ENCODE results near the gene SULT1C2.
"Not testable (repeated sequence)": the region's sequence is repeated elsewhere in the genome, so short reads cannot be mapped to it uniquely, and the experiment has no call there.

Gene SULT1C2
- 0 to 0.20 reads per million in 2 donors for total RNA-seq

GRCh38 chr2:108288534-108289106, at the start of gene SULT1C2:
Gene SULT1C2 (plus strand): TSS chr2:108288895. CDS start chr2:108293668, 4,773 bp downstream.
- no peak for DNase-seq

- DNase-seq = no peak
Measured at GRCh38 chr2:108239786-108240185, 48.9 kb upstream of the SULT1C2 start, which contains the start of gene SULT1C3. Gene SULT1C3 (plus strand): TSS chr2:108239968. CDS start chr2:108247195, 7,227 bp downstream.

DNA sequence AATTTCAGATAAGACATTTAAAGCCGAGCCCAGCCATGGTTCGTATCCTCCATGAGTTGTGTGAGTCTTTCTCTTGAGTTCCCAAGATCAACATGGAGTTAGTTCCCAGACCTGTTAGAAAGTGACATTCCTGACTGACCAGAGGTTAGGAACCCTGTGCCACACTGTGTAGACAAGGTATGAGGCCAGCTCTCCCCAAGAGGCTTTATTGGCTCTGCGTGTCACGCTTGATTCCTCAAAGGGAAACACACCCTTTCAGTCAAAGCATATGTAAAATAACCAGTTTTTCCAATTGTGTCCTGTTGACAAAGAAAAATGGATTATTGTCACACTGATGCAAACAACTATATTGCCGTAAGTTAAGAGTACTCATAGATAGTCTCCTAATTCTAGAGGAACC, 47.7 kb upstream of the SULT1C2 start:
- no peak for DNase-seq

GRCh38 chr2:108243566-108243965, 45.1 kb upstream of the SULT1C2 start:
- no peak for DNase-seq

GRCh38 chr2:108244667-108245414, 43.9 kb upstream of the SULT1C2 start:
- DNase-seq = no peak

- no peak for DNase-seq
Measured at GRCh38 chr2:108253106-108253505, 35.6 kb upstream of the SULT1C2 start.

DNA sequence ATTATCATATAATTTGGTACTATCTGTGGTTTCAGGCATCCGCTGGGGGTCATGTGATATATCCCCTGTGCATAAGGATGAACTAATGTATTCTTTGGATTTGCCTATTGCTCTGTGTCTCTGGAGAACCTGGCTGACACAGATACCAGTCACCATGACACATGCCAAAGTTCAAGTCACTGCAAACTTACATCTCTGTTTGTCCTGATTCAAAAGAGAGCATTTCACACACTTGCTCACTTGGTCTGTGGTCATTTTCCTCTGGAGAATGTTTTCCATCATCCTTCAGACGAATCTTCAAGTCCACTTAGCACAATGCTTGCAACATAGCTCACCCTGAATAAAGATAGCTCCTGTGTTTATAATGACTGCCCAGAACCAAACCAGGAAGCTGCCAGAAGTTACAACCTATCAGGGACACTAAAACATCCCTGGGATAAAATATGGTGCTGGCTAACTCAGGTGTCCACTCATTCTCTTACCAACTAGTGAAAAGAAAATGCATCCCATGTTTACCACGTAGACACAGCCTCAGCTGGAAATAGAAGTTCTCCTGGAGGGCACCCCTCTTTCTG, 30.9 kb upstream of the SULT1C2 start:
- DNase-seq = no peak

DNA sequence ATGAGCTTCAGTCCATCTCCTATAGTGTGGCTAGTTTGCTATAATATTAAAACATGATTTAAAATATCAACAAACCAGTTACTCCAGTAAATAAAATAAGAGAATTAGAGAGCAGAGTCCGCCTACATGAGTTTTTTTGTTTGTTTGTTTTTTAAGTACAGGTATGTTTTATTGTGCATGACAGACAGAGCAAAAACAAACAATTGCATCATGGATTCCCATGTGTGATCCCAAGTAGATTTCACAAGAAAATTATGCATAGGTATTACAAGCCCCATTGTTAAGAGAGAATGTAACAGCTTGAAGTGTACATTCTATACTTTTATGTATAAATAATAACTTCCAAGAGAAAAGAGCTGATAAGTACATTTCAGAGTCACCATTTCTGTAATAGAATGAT, 27.9 kb upstream of the SULT1C2 start:
- DNase-seq = no peak

DNA sequence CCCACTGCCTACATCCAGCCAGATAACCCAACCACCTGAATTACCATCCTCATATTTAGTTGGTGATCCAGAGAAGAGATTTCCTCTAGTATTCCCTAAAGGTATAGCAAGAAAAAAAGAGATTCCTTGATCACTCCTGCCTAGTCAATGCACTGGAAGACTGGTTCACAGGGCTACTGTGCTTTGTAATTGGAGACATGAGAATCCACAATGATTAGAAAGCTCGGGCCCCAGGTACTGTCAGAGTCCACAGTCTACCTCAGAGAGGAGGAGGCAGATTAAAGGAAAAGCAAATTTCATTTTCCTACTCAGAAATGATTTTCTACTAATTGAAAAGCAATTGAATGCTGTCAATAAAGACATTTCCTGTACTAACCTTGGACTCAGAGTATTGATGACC, 26.7 kb upstream of the SULT1C2 start:
- DNase-seq = no peak

DNA sequence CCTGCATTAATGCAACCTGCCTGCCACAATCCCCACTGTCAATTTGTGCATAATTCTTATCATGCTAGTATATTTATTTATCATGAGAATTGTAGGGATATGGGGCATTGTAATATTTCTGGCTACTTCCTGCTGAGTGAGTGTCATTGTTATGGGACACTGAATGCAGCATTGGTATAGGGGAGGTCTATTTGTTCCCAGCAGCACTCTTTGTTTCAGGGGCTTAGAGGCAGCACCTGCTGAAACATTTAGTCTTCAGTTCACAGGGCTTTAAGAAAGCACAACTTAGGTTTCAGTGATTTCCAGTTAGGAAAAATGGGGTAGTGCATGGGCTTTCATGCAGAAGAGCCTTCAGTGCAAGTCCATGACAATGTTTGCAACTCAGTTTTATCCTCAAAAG, 25.3 kb upstream of the SULT1C2 start:
- DNase-seq = no peak

- DNase-seq = no peak
Measured at GRCh38 chr2:108266218-108266617, 22.5 kb upstream of the SULT1C2 start.

- no peak for DNase-seq
Measured at GRCh38 chr2:108267101-108267500, 21.6 kb upstream of the SULT1C2 start.

DNA sequence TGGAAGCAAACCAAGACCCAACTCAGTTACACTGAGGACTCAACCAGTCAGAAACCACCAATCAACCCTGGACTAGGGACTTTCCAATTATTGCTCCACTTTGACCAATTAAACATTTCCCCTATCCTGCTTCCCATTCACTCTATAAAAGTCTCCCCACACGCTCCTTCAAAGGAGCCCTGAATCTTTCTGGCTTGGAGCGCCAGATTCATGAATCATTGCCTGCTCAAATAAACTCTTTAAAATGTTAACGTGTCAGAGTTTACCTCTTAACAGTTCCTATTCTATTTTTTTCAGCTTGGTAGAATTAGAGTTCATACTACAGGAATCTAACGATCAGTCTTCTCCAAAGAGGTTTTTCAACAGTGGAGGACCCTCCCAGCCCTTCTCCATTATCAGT, 20.7 kb upstream of the SULT1C2 start:
- DNase-seq = no peak

- DNase-seq = no peak
Measured at GRCh38 chr2:108270346-108270745, 18.3 kb upstream of the SULT1C2 start.

GRCh38 chr2:108270768-108271506, 17.8 kb upstream of the SULT1C2 start:
- DNase-seq = no peak

- DNase-seq = no peak
Measured at GRCh38 chr2:108271691-108272253, 16.9 kb upstream of the SULT1C2 start.

- no peak for DNase-seq
Measured at GRCh38 chr2:108278631-108279030, 10.1 kb upstream of the SULT1C2 start.

GRCh38 chr2:108279468-108279867, 9.2 kb upstream of the SULT1C2 start:
- no peak for DNase-seq

DNA sequence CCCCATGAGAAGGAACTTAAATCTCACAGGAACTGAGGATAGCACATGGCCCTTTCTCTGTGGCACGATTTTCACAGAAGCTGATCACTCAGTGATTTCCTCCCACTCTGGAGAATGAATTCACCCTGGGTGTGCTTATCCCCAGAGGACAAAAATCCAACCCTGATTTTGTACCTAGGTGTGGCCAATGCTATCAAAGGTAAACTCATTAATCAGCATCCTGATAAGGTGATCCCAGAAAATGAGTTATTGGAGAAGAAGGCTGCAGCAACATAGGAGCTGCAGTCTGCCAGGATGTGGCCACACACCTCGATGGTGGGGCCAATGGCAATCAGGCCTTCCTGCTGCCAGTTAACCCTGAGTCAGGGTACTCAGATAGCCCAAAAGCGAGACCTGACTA, 8.2 kb upstream of the SULT1C2 start:
- no peak for DNase-seq

DNA sequence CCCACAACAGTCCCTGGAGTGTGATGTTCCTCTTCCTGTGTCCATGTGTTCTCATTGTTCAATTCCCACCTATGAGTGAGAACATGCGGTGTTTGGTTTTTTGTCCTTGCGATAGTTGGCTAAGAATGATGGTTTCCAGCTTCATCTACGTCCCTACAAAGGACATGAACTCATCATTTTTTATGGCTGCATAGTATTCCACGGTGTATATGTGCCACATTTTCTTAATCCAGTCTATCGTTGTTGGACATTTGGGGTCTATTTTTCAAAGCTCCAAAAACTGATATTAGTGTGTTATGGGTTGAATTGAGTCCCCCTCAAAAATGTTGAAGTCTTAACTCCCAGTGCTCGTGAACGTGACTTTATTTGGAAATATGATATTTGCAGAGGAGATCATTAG, 4.1 kb upstream of the SULT1C2 start:
- DNase-seq = not testable (repeated sequence)

DNA sequence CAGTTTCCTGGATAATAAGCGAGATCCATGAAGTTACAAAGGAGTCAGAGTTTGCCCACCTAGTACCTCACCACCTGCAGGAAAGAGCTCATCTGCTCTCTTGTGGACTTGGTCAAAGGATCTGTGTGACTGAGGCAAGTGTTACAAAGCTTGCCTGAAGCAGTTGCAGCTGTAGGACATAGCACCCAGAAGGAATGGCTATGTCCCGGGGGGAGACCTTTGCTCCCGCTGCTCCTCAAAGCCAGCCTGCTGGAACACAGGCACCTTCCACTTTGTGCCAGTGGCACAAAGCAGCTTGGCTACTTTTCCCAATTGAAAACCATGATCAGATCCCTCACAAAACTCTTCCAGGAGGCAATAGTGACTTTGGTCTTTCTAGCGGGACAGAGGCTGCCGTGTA, 3.1 kb upstream of the SULT1C2 start:
- no peak for DNase-seq

DNA sequence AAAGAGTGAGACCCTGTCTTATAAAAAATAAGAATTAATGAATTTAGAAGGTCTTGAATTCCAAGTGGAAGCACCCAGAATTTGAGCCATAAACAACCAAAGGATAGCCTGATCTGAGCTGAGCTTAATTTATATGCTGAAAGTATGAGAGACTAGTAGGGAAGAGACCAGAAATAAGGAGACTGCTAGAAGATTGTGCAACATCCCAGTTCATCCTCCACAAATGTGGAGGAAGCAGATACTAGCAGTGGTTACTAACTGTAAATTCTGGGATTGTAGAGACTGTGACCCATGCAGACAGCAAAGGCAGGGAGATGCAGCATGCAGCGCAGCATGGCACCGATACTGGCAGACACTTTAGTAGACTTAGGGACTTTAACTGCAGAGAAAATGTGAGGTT, 1.5 kb upstream of the SULT1C2 start:
- DNase-seq = no peak

DNA sequence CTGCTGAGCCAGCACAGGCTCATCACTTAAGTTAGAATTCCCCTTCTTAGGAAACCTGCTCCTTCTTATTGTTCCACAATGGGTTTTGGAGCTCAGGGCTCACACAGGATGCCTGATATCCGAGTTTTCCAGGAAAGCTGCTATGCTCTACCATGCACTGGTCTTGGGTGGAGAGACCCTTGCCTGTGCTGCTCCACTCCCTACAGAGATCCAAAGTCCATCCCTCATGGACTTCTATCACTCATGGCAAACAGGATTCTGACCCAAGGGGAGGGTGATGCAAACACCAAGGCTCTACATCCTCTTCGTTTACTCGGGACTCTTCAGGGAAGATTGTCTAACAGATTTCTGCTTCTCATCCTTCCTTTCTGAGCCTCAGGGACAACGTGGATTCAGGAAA, 5.2 kb downstream of the SULT1C2 start:
- DNase-seq = no peak
